Right atrium auricular region (tissue), 2 donors: ENCODE results near the gene ZNF335. TPM values are rescaled to one million over a fixed set of nuclear protein-coding genes. Genes with fewer than 3 reads are reported as not detected.
"Not testable (repeated sequence)": the region's sequence is repeated elsewhere in the genome, so short reads cannot be mapped to it uniquely, and the experiment has no call there.

Experiments
- DNase-seq: peaks from one replicate; pipeline ENCODE4 v3.0.0-alpha.2; 2019; ENCODE audit warnings: low spot score
- H3K27ac ChIP-seq, 2 donors: fragments of 200-600 bp; sonication (generic); 1 replicate in 1 of 2; 2 replicates in 1 of 2; pipeline ENCODE4 v1.5.1; 2016 to 2019
- H3K27me3 ChIP-seq, 2 donors: fragments of 200-600 bp; sonication (generic); one replicate each; pipeline versions ENCODE4 v1.5.1 to v1.6.0; 2017 to 2019
- H3K36me3 ChIP-seq: fragments of 200-600 bp; sonication (generic); one replicate; pipeline ENCODE4 v1.5.1; 2016
- H3K4me1 ChIP-seq, 2 donors: fragments of 200-600 bp; sonication (generic); one replicate each; pipeline versions ENCODE4 v1.5.1 to v1.6.0; 2017 to 2019
- H3K4me3 ChIP-seq, 2 donors: fragments of 200-600 bp; sonication (generic); 1 replicate in 1 of 2; 2 replicates in 1 of 2; pipeline ENCODE4 v1.5.1; 2017 to 2019; ENCODE audit warnings: mild to moderate bottlenecking in 1 of 2, moderate library complexity in 1 of 2
- H3K9me3 ChIP-seq, 2 donors: fragments of 200-600 bp; sonication (generic); one replicate each; pipeline ENCODE4 v1.5.1; 2019
- total RNA-seq, 2 donors: library from RNA; depleted of rRNA; stranded (reverse); fragments of >200 nt; gene quantifications; one replicate each; pipeline ENCODE4 v1.1.0, GENCODE V29; 2016
- TF ChIP-seq, protein P1 (sequence below), 2 donors: fragments of 200-600 bp; sonication (generic); IDR thresholded peaks; one replicate each; pipeline ENCODE4 v1.5.1; 2019; ENCODE audit warnings: antibody characterized with exemption in 2 of 2

Gene ZNF335
- total RNA-seq, 2 donors from 2014 or later = 6.6 to 12.1 TPM

DNA sequence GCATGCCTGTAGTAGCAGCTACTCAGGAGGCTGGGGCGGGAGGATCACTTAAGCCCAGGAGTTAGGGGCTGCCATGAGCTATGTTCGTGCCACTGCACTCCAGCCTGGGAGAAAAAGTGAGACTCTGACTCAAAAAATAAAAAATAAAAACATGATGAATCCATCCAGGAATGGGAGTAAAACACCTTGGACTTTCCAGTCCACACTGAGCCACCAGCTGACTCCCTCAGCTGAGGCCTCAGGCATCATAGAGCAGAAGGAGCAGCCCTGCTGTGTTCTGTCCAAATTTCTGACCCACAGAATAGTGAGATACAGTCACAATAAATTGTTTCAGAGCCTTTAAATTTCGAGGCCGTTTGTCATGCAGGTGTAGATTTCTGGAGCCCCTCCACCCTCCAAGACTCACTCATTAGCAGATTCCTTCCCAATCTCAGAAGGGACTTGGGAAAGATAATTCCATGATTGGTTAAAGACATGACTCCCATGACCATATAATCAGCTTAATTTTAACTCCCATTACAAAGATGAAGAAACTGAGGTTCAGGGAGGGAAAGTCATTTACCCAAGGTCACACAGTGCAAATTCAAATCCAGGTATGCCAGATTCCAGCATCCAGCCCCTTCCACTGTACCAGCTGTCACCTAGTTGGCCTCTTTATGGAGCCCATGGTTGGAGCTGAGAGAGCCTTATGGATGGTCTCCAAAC lies 27.7 kb upstream of the ZNF335 start:
- H3K4me3 ChIP-seq = no peak overlapping the region
- peaks cover 0 to 9% of the 10 kb centered on the region in 2 donors for H3K4me1 ChIP-seq
- no peak for DNase-seq
- H3K9me3 ChIP-seq = no peaks in the 10 kb centered on the region
- H3K27me3 ChIP-seq = no peaks in the 10 kb centered on the region
- no peak overlapping the region for H3K27ac ChIP-seq
- H3K36me3 ChIP-seq = no peaks in the 10 kb centered on the region
- TF ChIP-seq, protein P1, sequence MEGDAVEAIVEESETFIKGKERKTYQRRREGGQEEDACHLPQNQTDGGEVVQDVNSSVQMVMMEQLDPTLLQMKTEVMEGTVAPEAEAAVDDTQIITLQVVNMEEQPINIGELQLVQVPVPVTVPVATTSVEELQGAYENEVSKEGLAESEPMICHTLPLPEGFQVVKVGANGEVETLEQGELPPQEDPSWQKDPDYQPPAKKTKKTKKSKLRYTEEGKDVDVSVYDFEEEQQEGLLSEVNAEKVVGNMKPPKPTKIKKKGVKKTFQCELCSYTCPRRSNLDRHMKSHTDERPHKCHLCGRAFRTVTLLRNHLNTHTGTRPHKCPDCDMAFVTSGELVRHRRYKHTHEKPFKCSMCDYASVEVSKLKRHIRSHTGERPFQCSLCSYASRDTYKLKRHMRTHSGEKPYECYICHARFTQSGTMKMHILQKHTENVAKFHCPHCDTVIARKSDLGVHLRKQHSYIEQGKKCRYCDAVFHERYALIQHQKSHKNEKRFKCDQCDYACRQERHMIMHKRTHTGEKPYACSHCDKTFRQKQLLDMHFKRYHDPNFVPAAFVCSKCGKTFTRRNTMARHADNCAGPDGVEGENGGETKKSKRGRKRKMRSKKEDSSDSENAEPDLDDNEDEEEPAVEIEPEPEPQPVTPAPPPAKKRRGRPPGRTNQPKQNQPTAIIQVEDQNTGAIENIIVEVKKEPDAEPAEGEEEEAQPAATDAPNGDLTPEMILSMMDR (IDR thresholded peaks at IDR 0.05) = no peak

DNA sequence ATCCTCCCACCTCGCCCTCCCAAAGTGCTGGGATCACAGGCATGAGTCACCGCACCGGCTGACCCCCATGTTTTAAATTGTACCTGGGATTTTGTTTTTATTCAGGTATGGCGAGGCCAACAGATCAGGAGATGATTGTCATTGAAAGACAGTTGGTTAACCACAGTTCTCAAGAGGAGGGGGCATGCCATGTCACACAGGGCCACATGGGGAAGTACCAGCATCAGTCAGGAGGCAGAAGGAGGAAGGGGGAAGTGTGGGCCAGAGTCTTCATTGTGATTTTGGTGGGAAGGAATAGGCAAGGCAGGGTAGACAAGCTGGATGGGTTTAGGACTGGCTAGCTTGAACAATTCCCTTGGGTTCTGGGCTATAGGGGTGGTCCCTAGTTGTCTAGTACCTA lies 26.8 kb upstream of the ZNF335 start:
- no peak overlapping the region for H3K27ac ChIP-seq
- no peak for DNase-seq
- no peak overlapping the region for H3K4me3 ChIP-seq
- no peaks in the 10 kb centered on the region for H3K9me3 ChIP-seq
- TF ChIP-seq, protein P1 (IDR thresholded peaks at IDR 0.05) = no peak
- H3K36me3 ChIP-seq = no peaks in the 10 kb centered on the region
- peaks cover 0 to 9% of the 10 kb centered on the region in 2 donors for H3K4me1 ChIP-seq
- no peaks in the 10 kb centered on the region for H3K27me3 ChIP-seq

GRCh38 chr20:45998337-45998736 lies 26.3 kb upstream of the ZNF335 start:
- DNase-seq = no peak
- H3K36me3 ChIP-seq = no peaks in the 10 kb centered on the region
- TF ChIP-seq, protein P1 (IDR thresholded peaks at IDR 0.05) = no peak
- H3K27ac ChIP-seq = no peak overlapping the region
- no peaks in the 10 kb centered on the region for H3K9me3 ChIP-seq
- H3K27me3 ChIP-seq = no peaks in the 10 kb centered on the region
- peaks cover 0 to 9% of the 10 kb centered on the region in 2 donors for H3K4me1 ChIP-seq
- no peak overlapping the region for H3K4me3 ChIP-seq

DNA sequence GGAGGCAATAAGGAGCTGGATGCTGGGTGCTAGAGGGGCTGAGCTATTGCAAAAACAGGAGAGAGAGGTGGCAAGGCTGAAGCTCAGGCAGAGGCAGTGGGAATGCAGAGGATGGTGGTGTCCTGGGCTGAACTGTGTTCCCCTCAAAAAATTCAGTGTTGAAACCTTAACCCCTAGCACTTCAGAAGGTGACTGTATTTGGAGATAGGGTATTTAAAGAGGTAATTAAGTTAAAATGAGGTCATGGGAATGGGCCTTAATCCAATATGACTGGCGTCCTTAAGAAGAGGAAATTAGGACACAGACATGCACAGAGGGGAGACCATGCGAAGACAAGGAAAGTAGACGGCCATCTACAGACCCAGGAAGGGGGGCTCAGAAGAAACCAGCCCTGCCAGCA lies 25.2 kb upstream of the ZNF335 start:
- Histone ChIP-seq H3K9me3 (no peaks in the 10 kb centered on the region), H3K27me3 (no peaks in the 10 kb centered on the region), H3K4me1 (peaks cover 0 to 9% of the 10 kb centered on the region in 2 donors), H3K27ac (no peak overlapping the region), H3K36me3 (no peaks in the 10 kb centered on the region), H3K4me3 (no peak overlapping the region)
- TF ChIP-seq, protein P1 (IDR thresholded peaks at IDR 0.05) = no peak
- no peak for DNase-seq

GRCh38 chr20:45995495-45996097 lies 23.6 kb upstream of the ZNF335 start:
- DNase-seq, H3K4me1 ChIP-seq, H3K9me3 ChIP-seq, H3K27ac ChIP-seq, H3K36me3 ChIP-seq, H3K4me3 ChIP-seq, H3K27me3 ChIP-seq: not testable (repeated sequence)

- TF ChIP-seq, protein P1 (IDR thresholded peaks at IDR 0.05) = no peak
- Histone ChIP-seq H3K36me3 (no peaks in the 10 kb centered on the region), H3K27me3 (no peaks in the 10 kb centered on the region), H3K4me1 (no peaks in the 10 kb centered on the region), H3K27ac (no peak overlapping the region), H3K4me3 (no peak overlapping the region), H3K9me3 (no peaks in the 10 kb centered on the region)
- DNase-seq = no peak
Observed at GRCh38 chr20:45994761-45995493, 22.9 kb upstream of the ZNF335 start.
